SKM-1 (cell line): Measurements from ENCODE around the gene MDM1.

Experiments used
- DNase-seq: peaks from one replicate; lab custom pipeline; 2025; ENCODE audit not compliant: unreplicated experiment; lab: John Stamatoyannopoulos, UW

The MDM1 gene

DNA sequence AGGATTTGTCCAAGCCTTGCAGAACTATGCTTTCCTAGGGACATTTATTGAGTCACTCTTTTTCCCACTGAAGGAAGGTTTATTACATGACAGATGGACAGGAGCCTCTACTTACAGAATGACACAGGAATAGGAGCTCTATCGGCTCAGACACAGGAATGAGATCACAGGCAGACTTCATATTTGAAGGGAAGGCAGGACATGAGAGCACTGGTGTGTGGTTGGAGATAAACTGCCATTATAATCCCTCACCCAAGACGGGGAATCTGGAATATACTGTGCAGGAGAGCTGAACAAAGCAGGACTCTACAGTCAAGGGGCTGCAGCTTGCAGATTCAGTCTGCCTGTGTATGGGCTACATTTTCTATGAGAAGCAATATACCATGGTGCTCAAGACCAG, 51.9 kb downstream of the MDM1 start:
- no peak for DNase-seq

DNA sequence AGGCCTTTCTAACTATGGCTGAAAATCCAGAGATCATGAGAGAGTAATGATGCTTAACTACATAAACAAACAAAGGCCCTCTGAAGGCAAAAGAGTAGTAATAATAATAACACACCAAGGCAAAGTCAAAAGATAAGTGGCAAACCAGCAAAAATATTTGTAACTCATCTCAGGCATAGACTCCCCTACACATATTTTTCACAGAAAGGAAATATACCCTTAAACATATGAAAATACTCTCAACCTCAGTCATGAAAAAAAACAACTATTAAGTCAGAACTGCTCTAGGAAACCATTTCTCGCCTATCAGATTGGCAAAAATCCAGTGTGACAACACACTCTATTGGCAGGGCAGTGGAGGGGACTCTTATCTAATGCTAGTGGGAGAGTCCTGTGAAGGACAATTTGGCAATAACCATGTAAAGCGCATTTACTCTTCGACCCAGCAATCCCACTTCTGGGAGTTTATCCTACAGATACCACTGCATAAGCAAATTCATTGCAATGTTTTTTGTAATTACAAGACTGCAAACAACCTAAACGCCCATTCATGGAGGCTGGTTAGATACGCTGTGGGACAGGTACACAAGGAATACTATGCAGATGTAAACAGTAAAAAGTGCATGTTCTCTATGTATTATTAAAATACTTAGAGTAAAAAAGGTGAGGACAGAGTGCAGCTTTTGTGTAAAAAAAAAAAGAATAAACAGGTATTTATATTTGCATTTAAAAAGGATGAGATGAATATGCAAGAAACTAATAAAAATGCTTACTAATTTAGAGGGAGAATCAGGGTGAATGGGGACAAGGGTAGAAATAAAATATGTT, 52.7 kb downstream of the MDM1 start:
- DNase-seq: no peak

DNA sequence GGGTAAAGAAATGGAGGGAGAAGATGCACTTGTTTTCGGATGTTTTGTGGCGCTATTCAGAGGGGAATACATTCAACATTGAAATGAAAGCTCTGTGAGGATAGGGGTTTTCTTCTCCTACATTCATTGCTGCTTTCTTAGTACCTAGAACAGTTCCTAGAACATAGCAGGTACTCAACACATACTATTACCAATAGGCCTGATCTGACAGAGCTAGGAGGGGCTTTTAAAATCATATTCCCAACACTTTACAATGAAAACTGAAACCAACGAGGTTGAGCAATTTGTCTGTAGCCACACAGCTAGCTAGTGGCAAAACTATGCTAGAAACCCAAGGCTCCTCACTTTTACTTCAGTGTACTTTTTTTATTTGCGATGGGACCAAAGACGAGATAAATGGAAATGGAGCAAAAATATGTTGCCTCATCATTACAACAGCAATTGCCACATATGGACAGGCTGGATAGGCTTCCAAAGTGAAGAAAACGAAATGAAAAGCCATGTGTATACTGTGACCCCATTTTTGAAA, 55.7 kb downstream of the MDM1 start:
- no peak for DNase-seq

DNA sequence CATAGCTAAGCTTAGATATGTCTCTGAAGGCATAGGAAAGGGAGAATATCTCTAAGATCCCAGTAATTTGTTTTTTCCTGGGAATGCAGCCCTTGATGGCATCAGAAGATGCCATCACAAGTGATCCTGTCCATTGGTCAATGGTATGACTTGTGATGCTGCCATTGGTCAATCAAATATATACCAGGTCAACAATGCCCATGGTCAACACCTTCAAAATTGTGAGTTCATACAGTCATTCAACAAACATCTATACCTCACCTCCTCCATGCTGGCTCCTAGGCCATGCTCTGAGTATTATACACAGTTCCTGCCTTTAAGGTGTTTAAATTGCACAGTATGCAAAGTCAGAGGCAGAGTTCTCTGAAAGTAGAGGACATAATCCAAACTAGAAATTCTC, 59.4 kb downstream of the MDM1 start:
- no peak for DNase-seq

DNA sequence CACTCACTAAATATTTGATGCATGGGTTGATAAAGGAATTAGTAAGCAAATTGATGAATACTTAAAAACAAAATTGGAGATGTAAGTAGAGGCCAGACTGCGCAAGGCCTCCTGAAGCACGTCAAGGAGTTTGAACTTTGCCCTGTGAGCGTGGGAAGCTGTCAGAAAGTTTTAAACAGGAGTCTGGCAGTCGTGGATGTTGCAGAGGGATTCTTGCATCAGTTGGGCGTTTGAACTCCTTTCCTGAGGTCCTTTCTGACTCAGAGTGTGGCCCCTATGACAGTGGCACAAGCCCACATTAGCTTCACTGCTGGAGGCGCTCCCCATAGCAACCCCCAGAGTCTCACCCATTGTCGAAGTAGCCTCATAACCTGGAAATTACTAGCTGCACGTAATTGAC, 60.8 kb downstream of the MDM1 start:
- no peak for DNase-seq

DNA sequence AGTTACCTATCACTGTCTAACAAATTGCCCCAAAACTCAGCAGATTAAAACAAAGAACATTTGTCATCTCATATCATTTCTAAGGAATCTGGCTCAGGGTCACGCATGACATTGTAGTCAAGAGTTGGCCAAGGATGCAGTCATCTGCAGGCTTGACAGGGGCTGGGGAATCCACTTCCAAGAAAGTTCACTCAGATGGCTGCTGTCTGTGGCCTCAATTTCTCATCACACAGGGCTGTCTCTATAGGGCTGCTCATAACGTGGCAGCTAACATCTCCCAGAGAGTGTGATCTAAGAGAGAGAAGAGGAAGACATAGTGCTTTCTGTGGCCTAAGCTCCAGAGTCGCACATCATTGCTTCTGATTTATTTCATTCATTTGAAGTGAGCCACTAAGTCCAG, 61.8 kb downstream of the MDM1 start:
- DNase-seq: no peak

DNA sequence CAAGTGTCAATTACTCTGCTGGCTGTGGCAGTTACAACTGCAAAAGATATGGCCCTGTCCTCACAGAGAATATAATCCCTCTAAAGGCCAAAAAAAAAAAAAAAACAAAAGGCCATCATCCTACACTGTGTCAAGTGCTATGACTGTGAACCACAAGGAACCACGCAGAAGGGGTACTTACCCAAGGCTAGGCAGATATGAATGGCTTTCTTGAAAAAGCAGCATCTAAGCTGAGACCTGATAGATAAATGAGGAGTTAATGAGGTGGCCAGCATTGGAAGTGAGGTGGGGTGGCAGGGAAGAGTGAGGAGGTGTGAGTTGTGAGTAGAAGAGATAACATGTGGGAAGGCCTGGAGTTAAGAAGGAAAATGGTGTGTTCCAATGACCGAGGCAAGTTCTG, 62.4 kb downstream of the MDM1 start:
- no peak for DNase-seq

DNA sequence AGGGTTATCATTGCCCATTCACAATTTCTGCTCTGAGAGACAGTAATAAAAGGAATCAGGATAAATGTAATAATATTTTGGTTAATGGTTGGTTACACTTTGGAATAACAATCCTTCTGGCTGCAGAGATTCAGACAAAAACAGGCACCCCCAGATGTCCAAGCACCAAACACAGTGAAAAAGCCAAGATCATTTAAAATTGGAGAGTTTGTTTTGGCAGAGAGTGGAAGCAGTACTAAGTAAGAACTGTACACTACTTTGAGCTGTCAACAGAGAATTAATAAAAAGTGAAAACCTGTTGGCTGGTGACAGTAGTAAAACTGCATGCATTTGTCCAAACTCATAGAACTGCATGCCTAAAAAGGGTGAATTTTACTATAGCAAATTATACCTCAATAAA, 63.2 kb downstream of the MDM1 start:
- no peak for DNase-seq

DNA sequence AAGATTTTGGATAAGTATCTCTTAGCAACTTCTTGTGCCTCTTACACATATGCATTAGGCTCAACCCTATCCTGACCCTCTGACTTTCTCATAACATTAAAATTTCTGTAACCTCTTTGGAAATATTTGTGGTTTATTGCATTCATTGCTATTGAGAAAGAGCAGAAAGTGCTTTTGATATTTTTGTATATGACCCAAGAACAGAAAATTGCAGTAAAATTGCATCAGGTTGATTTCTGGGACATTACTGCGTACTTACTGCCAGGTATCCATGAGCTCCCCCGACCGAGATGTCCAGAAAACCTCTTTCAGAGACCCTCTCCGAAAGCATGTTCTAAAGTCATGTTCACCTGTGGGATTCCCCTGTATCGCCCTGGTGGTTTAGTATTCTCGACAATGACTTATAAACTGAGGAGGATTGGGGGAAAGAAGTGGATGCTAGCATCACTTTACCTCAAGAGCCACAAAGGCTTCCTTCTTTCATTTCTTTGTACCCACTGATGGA, 64.2 kb downstream of the MDM1 start:
- no peak for DNase-seq

DNA sequence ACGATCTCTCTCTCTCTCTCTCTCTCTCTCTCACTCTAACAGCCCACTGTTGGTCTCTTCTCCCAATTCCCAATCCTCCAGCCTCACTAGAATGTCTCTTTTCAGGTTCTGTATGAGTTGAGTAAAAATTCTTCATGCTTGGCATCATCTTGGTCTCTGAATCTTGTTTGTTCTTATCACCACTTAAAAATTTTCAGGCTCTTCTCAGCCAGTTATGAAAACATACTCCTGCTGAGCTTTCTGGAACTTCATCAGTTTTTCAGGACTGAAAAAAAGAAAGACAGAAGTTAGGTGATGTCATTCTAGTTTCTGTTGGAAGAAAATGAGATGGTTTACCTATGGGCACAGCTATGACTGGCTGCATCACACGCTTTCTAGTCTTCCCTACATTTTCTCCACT, 67.3 kb downstream of the MDM1 start:
- DNase-seq: no peak

DNA sequence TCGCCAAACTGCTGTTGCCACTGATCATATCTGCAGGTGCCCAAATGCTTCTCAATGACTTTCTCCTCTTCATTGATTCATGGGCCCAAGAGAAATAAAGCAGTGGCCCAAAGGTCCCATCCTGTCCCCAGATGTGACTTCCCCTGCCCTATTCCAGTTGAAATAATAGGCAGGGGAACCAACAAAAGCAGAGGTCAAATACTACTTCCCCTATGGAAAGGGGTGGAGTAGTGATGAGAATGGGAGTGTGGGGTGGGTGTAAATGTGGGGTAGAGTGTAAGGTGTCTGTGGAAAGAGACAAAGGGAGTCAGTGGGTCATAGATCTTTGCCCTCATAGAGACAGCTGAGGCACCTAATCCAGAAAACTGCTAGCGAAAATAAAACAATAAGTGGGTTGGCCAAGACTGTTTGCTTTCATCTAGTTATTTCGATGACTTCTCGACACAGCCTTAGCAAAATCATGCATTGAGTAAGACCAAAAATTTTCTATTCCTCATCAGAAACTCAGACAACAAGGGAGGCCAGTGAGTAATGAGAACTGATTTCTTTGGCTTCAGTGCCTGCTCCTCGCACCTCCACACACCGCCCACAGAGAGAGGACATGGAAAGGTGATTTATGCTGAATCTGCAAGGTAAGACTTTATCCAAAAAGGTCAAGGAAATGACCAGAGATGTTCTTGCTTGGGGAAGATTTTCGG, 67.9 kb downstream of the MDM1 start:
- no peak for DNase-seq

DNA sequence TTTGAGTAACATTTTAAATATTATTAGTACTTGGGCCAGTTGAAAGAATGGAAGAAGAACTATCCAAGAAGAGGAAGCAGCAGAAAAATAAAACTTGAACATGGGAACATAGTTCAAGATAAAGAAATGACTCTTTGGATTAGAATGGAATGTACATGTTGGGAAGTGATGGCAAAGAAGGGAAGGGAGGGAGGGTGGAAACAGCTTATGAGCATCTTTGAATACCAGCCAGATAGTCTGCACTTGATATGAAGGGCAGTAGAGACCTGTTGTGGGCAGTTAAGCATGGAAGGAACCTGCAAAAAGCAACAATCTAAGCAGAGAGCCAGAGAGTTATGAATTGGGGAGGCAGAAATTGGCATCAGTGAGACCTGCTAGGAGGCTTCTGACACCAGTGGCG, 68.8 kb downstream of the MDM1 start:
- DNase-seq: no peak

DNA sequence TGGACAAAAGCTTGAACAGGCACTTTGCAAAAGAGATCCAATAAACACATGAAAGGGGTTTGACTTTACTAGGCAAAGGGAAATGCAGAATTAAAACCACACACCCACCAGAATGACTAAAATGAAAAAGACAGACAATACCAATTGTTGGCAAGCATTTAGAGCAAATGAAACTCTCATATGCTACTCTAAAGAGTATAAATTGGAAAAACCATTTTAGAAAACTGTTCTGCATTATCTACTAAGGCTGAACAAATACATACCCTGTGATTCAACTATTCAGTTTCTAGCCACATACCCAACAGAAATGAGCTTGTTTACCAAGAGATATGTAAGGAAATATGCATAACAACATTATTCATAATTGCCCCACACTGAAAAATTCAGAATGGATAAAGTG, 70.3 kb downstream of the MDM1 start:
- no peak for DNase-seq

DNA sequence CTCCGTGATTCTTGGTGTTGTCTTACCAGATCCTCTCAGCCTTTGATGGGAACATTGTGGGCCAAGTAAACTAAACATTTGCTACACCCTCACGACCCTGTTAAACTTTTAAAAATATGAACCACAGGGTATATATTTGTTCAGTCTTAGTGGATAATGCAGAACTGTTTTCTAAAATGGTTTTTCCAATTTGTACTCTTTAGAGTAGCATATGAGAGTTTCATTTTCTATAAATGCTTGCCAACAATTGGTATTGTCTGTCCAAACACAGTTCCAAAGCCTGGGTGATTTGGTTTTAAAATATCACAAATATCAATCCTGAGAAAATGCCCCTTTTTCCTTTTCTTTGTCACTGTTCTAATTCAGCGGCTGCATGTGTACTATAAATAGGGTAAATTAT, 72.0 kb downstream of the MDM1 start:
- DNase-seq: no peak

DNA sequence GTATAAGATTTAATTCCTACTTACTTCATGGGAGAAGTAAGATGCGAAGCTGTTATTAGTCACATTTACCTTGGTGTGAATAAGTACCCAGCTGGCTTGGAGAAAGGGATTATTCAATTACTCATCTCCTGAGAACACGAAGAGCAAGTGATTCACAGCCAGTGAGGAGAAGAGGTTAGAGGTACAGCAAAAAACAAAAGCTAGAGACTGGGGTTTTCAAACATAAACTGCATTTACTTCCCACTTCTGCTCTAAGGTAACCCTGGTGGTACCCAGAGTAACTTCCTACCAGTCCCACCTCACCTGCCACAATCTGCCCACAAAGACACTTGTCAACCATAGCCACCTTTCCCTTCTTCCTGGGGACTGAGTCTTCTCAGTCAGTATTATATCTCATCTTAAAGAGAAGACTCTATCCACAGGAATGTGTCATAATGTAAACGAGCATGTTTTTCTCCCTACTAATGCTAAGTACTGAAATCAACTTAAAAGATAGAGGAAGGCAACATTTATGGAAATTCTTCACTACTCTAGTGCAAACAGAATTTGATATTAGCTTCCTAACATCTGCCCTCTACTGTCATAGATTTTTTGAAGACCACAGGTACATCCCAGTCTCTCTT, 72.7 kb downstream of the MDM1 start:
- DNase-seq: no peak

DNA sequence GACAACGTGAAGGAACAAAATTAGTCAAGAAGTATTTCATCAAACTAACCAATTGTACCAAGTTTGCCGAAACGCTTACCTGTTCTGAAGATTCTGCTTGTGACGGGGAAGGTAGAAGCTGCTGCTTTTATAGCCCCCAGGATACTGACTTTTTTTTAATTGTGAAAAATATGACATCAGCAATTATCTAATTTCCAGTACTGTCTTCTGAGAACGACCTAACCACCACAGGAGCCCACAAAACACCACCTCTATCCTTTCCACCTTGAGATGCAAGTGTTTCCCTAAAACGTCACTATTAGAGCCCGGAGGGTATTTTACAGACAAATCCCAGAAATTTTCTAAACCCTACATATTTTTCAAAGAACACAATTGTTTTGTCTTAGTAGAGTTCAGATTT, 78.7 kb downstream of the MDM1 start, which contains the start of gene IL22:
TSS of gene IL22 (minus strand) at position 101 of the 400 bp plus-strand sequence. CDS start 156 bp downstream, outside the sequence.
- no peak for DNase-seq

DNA sequence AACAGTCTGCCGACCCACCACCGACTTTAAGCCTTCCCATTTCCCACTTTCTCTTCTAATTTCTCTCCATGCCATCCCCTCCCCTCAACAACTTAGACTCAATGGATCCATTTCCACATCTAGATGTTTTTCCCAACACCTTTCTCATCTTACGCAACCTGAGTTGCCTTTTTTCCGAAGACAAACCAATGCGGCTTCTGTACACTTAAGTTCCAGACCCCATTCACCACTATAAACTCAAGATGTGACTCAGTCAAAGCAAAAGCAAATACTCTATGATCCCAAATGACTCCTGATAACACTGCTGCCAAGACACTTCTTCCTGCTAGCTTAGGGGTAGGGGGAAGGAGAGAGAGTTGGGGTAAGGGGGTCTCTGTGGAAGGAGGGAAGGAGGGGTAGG, 80.1 kb downstream of the MDM1 start:
- no peak for DNase-seq

DNA sequence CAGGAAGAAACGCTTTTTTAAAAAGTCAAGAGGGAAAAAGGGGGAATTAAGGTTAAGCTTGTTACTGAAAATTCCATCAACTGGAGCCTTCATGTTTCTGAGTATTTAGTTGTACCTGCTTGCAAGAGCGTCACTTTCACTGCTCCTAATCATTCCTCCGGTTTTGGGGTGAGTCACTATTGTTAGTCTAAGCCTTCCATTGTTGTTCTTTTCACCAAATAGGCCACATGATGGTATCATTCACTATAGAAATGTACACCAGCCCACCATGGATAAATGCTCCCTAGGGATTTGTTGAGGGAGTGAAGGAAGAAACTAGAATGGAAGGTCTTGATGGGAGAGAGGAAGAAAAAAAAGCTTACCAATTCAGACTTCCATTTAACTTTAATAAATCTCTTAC, 81.7 kb downstream of the MDM1 start:
- no peak for DNase-seq

DNA sequence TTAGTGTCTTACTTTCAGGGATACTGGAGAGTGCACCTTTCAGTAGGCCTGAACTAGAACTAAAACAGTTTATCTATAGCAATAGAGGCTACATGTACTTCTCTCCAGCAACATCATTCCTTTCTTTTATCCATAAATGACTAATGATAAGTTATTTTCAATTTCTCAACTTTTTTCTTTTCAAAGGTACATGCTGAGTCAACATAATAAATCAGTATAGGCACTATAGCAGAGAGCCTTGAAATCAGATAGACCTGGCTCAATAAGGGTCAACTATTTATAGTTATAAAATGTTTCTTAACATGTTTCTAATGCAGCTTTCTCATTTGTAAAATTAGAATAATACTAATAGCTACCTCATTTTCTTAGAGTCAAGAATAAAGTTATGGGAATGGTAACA, 84.4 kb downstream of the MDM1 start:
- DNase-seq: no peak

DNA sequence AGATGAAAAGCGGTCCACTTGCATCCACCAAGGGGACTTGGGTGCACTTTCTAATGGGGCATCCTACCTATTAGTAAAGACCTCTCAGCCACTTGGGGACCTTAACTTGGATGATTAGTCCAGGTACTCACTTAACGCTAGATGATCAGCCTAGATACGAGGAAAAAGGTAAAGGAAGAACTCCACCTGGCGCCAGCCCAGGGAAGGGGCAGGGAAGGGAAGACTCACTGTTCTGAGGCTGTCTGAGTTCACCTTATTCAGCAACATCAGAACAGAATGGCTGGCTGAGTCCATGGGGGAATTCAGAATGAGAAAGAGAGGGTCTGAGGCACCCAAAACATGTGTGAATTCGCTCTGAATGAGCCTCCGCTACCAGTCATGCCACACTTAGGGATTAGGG, 85.8 kb downstream of the MDM1 start:
- DNase-seq: no peak

DNA sequence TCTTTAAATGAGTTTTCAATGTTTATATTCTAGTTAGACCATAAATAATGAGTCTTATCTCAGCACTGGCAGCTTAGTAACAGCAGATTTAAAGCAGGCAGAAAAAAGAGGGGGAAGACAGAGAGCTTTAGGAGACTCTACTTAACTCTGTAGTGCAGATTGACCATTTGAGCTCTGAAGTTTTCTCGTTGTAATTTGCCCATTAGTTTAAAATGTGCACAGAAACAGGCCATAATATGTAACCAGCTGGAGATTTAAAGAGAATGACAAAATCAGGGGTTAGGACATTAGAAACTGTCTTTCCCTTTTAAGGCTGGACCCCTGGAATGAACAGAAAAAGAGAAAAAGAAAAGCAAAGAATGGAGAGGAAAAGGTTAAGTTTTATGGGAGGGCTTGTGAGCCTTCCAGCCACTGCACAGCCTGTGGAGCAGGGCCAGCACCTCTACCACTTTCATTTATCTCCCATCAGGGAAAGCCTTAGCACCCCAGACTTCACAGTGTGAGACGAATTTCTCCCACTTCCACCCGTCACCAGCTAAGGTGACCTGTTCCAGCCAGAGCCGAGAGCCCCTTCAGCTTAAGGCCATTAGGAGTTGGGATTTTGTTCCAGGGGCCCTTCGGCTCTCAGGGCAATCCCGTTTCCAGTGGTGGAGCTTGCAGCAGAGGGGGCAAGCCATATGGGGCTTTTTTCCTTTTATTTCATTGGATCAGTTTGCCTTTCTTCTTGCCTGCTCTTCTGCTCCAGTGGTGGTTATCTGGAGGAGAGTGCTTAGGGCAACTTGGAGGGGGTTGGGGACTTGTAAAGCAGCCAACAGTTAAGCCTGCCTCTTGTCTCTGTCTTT, 86.8 kb downstream of the MDM1 start:
- no peak for DNase-seq
